Measurements from ENCODE around the gene TUBA4B. TPM values are rescaled to one million over a fixed set of nuclear protein-coding genes. Genes with fewer than 3 reads are reported as not detected.
"Not testable (repeated sequence)": the region's sequence is repeated elsewhere in the genome, so short reads cannot be mapped to it uniquely, and the experiment has no call there.

The TUBA4B gene
- total RNA-seq, 1 donor from 2014 or later: not detected

DNA sequence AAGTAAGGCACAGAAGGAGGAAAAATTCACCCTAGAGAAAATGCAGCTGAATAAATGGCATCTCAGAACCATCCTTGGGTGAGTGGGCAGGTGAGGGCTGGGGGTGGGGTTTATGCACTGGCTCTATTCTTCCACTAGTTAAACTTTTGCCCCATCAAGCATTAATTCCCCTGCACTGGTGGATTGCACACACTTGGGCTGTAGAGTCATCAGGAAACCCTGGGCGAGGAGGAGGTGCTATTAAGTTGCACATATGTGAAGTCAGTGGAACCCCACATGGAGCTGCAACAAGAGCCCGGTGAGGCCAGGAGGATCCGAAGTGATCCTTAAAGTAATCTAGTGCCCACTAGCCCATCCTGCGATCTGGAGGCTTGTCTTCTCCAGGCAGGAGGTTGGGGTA, 19.3 kb downstream of the TUBA4B start:
- intact Hi-C loops (cut with micrococcal nuclease): loop anchor here (10.0 kb wide), 1 partner anchor 222 kb away; the partner anchor contains the start of gene GMPPA

- intact Hi-C loops (cut with micrococcal nuclease): loop anchor here (10.0 kb wide), 1 partner anchor 222 kb away; the partner anchor contains the start of gene GMPPA
Observed at GRCh38 chr2:219272995-219273394, 20.0 kb downstream of the TUBA4B start.

DNA sequence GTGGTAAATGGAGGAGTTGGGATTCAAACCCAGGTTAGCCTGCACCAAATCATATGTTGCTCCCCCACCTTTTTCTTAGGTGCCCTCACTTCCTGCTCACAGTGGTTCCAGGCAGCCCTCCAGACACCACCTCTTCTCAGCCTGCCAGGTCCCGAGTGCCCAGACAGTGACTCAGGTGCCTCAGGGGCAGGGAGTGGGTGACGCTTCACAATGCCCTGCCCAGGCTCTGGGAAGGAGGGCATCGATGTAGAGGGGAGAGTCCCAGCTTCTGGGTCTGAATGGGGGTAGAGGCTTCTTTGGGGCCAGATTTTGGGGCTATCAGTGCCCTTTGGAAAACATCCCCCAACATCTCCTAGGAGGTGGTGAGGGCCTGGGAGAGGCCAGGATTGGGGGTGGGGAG, 20.9 kb downstream of the TUBA4B start:
- intact Hi-C loops (cut with micrococcal nuclease): loop anchor here (10.0 kb wide), 1 partner anchor 221 kb away; the partner anchor contains the start of gene GMPPA

DNA sequence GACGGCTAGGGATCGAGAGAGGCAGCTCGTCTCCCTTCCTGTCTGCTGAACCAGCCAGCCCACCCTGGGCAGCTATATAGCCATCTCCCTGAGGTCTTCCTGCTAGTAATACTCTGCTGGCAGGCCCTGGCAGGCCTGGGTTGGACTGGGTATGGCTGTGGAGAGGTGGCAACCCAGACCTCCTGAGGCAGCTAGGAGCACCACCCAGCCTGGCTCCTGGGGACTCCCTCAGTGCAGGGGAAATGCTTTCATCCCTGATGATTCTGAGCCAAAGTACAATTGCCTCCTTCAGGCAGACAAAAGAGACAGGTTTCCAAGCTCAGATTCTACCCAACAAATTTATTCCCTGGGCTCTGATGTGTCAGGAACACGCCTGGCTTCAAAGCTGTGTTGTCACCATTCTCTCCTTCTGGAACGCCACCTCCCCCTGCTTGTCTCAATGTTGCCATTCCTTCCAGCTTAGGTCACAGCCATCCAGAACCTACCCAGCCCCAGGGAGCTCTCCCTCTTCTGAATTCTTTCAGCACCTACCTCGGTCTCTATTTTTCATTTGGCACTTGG, 21.4 kb downstream of the TUBA4B start:
- intact Hi-C loops (cut with micrococcal nuclease): loop anchor here (10.0 kb wide), 1 partner anchor 220 kb away; the partner anchor contains the start of gene GMPPA

DNA sequence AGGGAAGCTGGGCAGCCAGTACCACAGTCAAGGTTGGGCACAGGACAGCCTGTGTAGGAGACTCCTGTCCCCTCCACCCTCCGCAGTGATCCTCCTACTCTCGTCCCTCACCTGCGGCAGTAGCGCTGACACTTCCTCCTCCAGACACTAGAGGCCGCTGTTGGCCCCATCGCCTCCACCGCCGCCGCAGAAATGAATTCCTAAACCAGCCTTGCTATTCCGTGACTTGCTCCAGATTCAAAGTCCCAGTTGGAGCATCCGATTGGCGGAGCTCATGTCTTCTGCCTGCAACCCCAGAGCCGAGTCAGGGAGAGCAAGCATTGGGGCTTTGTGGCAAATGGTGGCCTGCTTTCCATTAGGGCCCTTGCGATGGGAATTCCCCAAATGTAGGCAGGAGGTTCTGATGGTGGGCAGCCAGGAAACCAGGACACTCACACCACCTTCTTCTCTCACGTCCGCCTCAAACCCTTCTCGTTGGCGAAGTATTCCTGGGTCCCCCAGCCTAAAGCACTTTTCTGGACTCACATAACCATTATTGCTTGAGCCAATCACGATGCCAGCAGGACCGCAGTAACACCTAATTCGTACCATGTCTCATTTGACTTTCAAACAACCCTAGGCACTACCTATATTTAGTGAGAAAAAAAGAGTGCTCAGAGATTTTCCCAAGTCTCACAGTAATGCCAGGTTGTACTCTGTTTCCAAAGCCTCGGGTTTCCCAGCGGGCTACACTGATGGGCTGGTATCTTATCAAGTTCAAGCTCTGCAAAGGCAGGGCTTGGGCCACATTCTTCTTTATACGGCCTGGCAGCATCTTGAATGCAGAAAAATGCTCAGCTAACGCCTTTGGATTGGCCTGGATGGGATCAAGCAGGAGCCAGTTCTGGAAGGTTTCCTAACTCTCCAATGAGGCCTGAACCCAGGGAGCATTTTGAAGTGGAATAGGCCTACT, 24.9 kb downstream of the TUBA4B start:
- intact Hi-C loops (cut with micrococcal nuclease): loop anchor here (10.0 kb wide), 1 partner anchor 217 kb away; the partner anchor contains the start of gene GMPPA

- intact Hi-C loops (cut with micrococcal nuclease): loop anchor here (1.0 to 10.0 kb wide), 11 partner anchors 17 to 1008 kb away; partner anchors contain the start of genes AAMP, ABCB6, ANKZF1 and ATG9A
Observed at GRCh38 chr2:219278655-219279150, 25.7 kb downstream of the TUBA4B start.

GRCh38 chr2:219279151-219279915, 26.3 kb downstream of the TUBA4B start, which contains the start of gene DNAJB2:
TSS of gene DNAJB2 (plus strand) at chr2:219279366. CDS start at chr2:219279834, 468 bp downstream.
- intact Hi-C loops (cut with micrococcal nuclease): loop anchor here (1.0 to 10.0 kb wide), 11 partner anchors 16 to 1009 kb away; partner anchors contain the start of genes AAMP, ABCB6, ANKZF1 and ATG9A

- intact Hi-C loops (cut with micrococcal nuclease): loop anchor here (1.0 to 10.0 kb wide), 11 partner anchors 15 to 1010 kb away; partner anchors contain the start of genes AAMP, ABCB6, ANKZF1 and ATG9A
Observed at GRCh38 chr2:219279916-219280516, 27.0 kb downstream of the TUBA4B start.

- intact Hi-C loops (cut with micrococcal nuclease): no loop called here
Observed at GRCh38 chr2:219280651-219281050, 27.6 kb downstream of the TUBA4B start.

- intact Hi-C loops (cut with micrococcal nuclease): no loop called here
Observed at GRCh38 chr2:219281588-219281987, 28.5 kb downstream of the TUBA4B start.

- intact Hi-C loops (cut with micrococcal nuclease): no loop called here
Observed at GRCh38 chr2:219282375-219282774, 29.3 kb downstream of the TUBA4B start.

DNA sequence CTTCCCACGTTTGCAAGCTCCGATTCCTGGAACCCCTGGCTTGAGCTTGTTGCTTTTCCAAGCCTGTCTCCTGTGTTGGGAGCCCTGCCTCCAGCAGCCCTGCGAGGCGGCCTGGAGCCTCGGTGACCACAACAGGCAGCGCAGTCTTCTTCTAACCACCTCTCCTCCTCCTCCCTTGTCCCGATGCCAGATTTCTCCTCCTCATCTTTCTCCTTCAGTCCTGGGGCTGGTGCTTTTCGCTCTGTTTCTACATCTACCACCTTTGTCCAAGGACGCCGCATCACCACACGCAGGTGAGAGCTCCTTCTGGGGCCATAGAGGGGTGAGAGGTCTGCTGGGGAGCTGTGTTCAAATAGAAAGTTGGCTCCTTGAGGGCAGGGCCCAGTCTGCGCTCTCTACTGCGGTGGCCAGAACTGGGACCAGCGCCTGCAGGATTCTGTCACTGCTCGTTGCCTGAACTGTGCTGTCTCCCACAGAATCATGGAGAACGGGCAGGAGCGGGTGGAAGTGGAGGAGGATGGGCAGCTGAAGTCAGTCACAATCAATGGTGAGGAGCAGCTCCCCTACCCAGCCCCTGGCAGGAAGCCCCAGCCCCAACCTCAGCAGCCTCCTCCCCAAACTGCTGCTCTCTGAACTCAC, 30.0 kb downstream of the TUBA4B start:
- intact Hi-C loops (cut with micrococcal nuclease): no loop called here

DNA sequence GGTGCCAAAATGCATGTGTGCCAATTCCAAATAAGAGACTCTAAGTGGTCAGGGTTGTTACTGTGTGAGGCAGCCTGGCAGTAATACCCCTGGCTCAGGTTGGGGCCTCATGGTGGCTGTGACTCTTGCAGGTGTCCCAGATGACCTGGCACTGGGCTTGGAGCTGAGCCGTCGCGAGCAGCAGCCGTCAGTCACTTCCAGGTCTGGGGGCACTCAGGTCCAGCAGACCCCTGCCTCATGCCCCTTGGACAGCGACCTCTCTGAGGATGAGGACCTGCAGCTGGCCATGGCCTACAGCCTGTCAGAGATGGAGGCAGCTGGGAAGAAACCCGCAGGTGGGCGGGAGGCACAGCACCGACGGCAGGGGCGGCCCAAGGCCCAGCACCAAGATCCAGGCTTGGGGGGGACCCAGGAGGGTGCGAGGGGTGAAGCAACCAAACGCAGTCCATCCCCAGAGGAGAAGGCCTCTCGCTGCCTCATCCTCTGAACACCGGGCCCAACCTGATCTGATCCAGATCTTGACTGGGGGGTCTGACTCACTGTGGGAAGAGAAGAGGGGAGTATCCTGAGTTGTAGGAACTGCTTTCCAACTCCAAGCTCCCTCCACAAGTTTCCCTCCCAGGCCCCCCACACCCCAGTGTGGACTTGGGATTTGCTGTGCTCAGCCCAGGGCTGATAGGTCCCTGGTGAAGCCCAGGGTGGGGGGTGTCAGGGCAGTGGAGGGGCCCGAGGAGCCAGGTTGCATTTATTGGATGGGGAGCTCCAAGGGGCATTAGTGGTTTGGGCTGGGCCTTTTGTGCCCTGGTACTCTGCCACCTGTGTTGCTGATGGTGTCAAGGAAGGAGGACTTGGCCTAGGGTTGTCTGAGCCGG, 31.7 kb downstream of the TUBA4B start:
- intact Hi-C loops (cut with micrococcal nuclease): no loop called here

DNA sequence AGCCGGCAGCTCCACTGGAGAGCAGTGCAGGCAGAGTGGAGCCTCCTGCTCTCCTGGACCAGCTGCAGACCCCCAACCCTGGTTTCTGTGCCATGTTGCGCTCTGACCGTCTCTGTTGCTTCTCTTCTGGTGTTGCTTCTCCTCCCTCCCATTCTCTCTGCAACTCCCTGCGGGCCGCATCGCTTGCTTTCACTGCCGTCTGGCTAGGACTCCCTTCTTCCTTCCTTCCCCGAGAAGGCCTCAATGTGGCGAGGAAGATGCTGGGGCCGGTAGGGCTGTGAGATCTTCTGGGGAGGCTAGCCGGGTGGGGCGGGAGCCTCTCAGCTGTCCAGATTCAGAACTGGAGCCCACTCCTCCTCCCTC, 32.3 kb downstream of the TUBA4B start:
- intact Hi-C loops (cut with micrococcal nuclease): no loop called here

GRCh38 chr2:219285894-219286425, 32.9 kb downstream of the TUBA4B start:
- intact Hi-C loops (cut with micrococcal nuclease): no loop called here

- intact Hi-C loops (cut with micrococcal nuclease): no loop called here
Observed at GRCh38 chr2:219286436-219287115, 33.5 kb downstream of the TUBA4B start.

DNA sequence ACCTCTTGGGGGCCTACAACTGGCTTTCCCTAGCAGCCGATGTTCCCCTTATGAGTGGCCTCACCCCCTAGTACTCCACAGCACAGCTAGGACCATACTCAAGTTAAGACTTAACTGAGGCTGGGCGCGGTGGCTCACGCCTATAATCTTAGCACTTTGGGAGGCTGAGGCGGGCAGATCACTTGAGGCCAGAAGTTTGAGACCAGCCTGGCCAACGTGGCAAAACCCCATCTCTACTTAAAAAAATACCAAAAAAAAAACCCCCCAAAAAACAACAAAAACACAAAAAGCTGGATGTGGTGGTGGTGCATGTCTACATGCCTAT, 34.0 kb downstream of the TUBA4B start:
- intact Hi-C loops (cut with micrococcal nuclease): not testable (repeated sequence)

DNA sequence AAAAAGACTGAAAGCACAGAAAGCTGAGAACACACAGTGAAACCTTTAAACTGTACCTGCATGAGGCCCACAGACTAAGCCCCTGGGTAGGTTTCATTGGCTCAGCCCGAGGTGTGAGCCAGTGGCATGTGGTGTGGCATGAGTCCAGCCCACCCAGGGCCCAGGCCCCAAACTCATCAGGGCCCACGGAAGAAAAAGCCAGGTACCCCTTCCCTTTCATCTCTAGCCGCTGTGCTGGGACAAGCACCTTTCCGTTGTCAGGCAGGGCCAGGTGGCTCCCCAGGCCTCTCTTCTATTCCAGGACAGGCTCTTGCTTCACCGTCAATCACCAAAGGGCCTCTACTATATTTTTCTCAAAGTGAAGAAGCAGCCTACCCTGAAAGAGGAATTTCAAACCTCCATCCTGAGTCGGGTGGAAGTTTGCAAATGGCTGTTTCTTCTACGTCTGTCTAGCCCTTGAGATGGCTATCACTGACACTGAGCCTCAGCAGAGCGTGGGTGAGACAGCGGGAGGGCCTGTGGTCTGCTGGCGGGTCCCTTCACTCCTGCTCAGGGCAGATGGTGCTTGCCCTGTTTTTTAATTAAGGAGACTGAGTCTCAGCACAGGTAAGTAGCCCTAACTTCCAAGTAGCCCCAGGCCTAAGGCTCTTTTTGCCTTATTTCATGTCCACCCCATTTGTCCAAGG, 34.7 kb downstream of the TUBA4B start:
- intact Hi-C loops (cut with micrococcal nuclease): no loop called here

All from T-helper 2 cell treated with Interferon-gamma antibody and Interleukin-4, amounts not matched to agents 100 ng/mL and 5 ng/mL, for 36 hours (primary cell).